K562 (cell line): Measurements from ENCODE around the gene RASGRP2. TPM values are rescaled to one million over a fixed set of nuclear protein-coding genes. Genes with fewer than 3 reads are reported as not detected.

ENCODE experiments used
- FOS ChIP-seq: IDR thresholded peaks from 3 replicates; pipeline ENCODE4 v1.6.1; 2011; ENCODE audit not compliant: insufficient read length; ENCODE audit errors: extremely low read depth
- FOXA3 ChIP-seq, 2 experiments: fragments of 450-650 bp in 1 of 2; sonication (generic) in 1 of 2; formaldehyde crosslinking; IDR thresholded peaks in 1 of 2; conservative IDR thresholded peaks in 1 of 2; 2 replicates each; pipeline versions ENCODE4 v1.4.0 to v1.8.0; 2020 to 2022; ENCODE audit warnings: mild to moderate bottlenecking in 2 of 2, missing genetic modification reagents in 1 of 2
- SP1 ChIP-seq: sonication (generic); formaldehyde crosslinking; IDR thresholded peaks from 2 replicates; pipeline ENCODE4 v1.8.1; 2022; ENCODE audit warnings: mild to moderate bottlenecking, missing genetic modification reagents
- SRSF9 ChIP-seq: fragments of 200-400 bp; formaldehyde crosslinking; IDR thresholded peaks from 2 replicates; pipeline ENCODE4 v1.6.1; 2017; ENCODE audit warnings: low read depth, low read length, borderline replicate concordance
- TBL1XR1 ChIP-seq, 2 experiments: IDR thresholded peaks; 2 replicates each; pipeline ENCODE4 v1.6.1; 2012; ENCODE audit warnings: improper control_type of control experiment in 2 of 2, low read length in 2 of 2, mild to moderate bottlenecking in 1 of 2
- TCF7 ChIP-seq: sonication (generic); IDR thresholded peaks from 2 replicates; pipeline ENCODE4 v1.6.1; 2016; ENCODE audit warnings: antibody characterized with exemption, borderline replicate concordance
- TRIM24 ChIP-seq, 2 experiments: fragments of 450-650 bp; IDR thresholded peaks; 2 replicates each; pipeline ENCODE4 v1.6.1; 2016
- ZNF175 ChIP-seq: fragments of 200-800 bp; sonication (Bioruptor generic); IDR thresholded peaks from 2 replicates; pipeline ENCODE4 v1.6.1; 2016; ENCODE audit warnings: low read depth, mild to moderate bottlenecking, missing genetic modification characterization, missing compliant biosample characterization
- ZNF24 ChIP-seq: fragments of 450-650 bp; IDR thresholded peaks from 2 replicates; pipeline ENCODE4 v1.6.1; 2016
- ZNF408 ChIP-seq: fragments of 250-450 bp; sonication (Bioruptor Pico); IDR thresholded peaks from 2 replicates; pipeline ENCODE4 v1.4.0; 2020; ENCODE audit warnings: low read depth, mild to moderate bottlenecking, moderate library complexity
- polyA plus RNA-seq, 8 experiments: library from polyadenylated mRNA; depleted of rRNA in 4 of 8; stranded (reverse) in 5 of 8; unstranded in 3 of 8; fragments of >200 nt; fragmentation: Nextera tagmentation in 2 of 8; fragmentation: Illumina TruSeq in 1 of 8; extraction: Ambion mirVana in 2 of 8; extraction: Trizol in 1 of 8; gene quantifications; 2 replicates each; pipeline versions ENCODE4 v1.2.1 to v1.2.3, GENCODE V29; 2011 to 2014; ENCODE audit warnings: inconsistent platforms in 1 of 8, missing spikeins in 1 of 8
- total RNA-seq, 7 experiments: library from RNA; depleted of rRNA in 6 of 7; stranded (reverse); fragments of >200 nt in 6 of 7; fragmentation: Illumina TruSeq in 2 of 7; extraction: Trizol in 2 of 7; gene quantifications; 2 replicates each; pipeline versions ENCODE4 v1.2.1 to v1.2.3, GENCODE V29; 2011 to 2021; ENCODE audit warnings: low replicate concordance in 1 of 7
- TF ChIP-seq, protein P1 (sequence below): fragments of 200-800 bp; sonication (Bioruptor generic); IDR thresholded peaks from 2 replicates; pipeline ENCODE4 v1.6.1; 2017; ENCODE audit warnings: missing genetic modification characterization, missing compliant biosample characterization
- TF ChIP-seq, protein P2 (sequence below), 3 experiments: fragments of 200-800 bp in 1 of 3; sonication (Bioruptor generic) in 1 of 3; sonication (generic) in 1 of 3; formaldehyde crosslinking in 1 of 3; IDR thresholded peaks; 2 replicates each; pipeline versions ENCODE4 v1.6.1 to v1.8.0; 2016 to 2022; ENCODE audit warnings: mild to moderate bottlenecking in 2 of 3, missing compliant biosample characterization in 2 of 3, missing genetic modification characterization in 2 of 3, missing genetic modification reagents in 1 of 3
- TF ChIP-seq, protein P3 (sequence below): sonication (generic); formaldehyde crosslinking; IDR thresholded peaks from 2 replicates; pipeline ENCODE4 v1.8.1; 2022; ENCODE audit warnings: missing genetic modification reagents
- TF ChIP-seq, protein P4 (sequence below), 2 experiments: fragments of 450-650 bp; conservative IDR thresholded peaks; 2 replicates each; pipeline ENCODE4 v1.6.1; 2017; ENCODE audit warnings: mild to moderate bottlenecking in 2 of 2, moderate library complexity in 2 of 2
- TF ChIP-seq, protein P5 (sequence below): fragments of 250-450 bp; sonication (Bioruptor Pico); IDR thresholded peaks from 2 replicates; pipeline ENCODE4 v1.4.0; 2020; ENCODE audit warnings: borderline replicate concordance
- TF ChIP-seq, protein P6 (sequence below): IDR thresholded peaks from 2 replicates; pipeline ENCODE4 v1.6.1; 2016; ENCODE audit warnings: missing genetic modification characterization, missing compliant biosample characterization

The RASGRP2 gene
- total and polyA plus RNA-seq, 9 of the 15 experiments (the other 6 are each of a cell fraction or from before 2014, with no cell fraction given), result 0.87 to 22.7 (median 5.5) TPM

DNA sequence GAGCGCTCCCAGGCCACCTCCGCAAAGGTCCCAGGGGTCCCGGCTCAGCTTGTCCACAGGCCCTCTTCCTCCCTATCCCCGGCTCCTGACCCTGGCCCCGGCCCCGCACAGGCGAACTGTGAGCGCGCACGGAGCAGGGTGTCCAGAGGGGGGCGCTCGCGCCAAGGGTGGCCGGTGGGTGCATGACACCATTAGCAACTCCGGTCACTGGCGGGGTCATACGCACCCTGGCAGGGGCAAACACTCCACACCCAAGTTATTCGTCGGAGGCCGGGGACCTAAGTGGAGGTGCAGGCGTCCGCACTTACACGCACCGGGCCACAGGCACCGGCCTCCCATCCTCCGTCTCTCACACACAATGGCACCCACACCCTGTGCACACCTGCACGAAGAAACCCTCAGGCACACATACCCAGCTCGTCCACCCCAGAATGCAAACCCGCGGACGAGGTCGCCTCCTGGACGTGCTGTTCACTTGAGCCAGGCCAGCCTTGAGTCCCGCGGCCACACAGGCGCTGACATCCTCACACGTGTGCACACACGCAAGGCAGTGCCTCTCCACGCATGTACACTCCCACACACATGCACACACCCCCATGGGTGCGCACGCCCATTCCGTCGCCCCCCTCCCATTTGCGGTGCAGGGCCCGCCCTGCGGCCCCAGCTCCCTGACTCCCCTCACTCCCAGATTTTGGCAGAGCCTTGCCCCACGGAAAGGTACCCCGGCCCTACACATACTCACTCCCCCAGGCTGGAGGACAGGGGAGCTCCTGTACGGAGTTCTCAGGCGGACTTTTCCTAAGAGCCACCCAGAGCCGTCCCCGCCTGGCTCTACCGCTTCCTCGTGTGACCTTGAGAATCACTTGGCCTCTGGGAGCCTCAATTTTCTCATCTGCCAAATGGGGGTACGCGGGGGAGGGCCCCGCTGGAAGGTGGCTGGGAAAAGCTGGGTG lies at the start of gene RASGRP2 (continued):
- TF ChIP-seq, protein P1, sequence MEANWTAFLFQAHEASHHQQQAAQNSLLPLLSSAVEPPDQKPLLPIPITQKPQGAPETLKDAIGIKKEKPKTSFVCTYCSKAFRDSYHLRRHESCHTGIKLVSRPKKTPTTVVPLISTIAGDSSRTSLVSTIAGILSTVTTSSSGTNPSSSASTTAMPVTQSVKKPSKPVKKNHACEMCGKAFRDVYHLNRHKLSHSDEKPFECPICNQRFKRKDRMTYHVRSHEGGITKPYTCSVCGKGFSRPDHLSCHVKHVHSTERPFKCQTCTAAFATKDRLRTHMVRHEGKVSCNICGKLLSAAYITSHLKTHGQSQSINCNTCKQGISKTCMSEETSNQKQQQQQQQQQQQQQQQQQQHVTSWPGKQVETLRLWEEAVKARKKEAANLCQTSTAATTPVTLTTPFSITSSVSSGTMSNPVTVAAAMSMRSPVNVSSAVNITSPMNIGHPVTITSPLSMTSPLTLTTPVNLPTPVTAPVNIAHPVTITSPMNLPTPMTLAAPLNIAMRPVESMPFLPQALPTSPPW (CRISPR knock-in tag), result no peak
- TF ChIP-seq SP1 (no peak; the same call in 1 of the 2 replicates), FOS (no peak), ZNF175 (CRISPR knock-in tag) (no peak), TRIM24 (IDR thresholded peaks at IDR 0.05) (no peak; a peak in 1 of 4 replicates), SRSF9 (no peak), ZNF408 (CRISPR knock-in tag) (no peak), TBL1XR1 (IDR thresholded peaks at IDR 0.05; ENCODE audit: low read length in 2 of 2) (no peak), FOXA3 (CRISPR knock-in tag; conservative IDR thresholded peaks at IDR 0.05 in 1 of 2, IDR thresholded peaks at IDR 0.05 in 1 of 2) (no peak), ZNF24 (no peak), TCF7 (no peak)
- TF ChIP-seq, protein P2, sequence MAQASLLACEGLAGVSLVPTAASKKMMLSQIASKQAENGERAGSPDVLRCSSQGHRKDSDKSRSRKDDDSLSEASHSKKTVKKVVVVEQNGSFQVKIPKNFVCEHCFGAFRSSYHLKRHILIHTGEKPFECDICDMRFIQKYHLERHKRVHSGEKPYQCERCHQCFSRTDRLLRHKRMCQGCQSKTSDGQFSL (CRISPR knock-in tag; IDR thresholded peaks at IDR 0.05), result peak; percentile 79
- TF ChIP-seq, protein P2 (tag; IDR thresholded peaks at IDR 0.05), result no peak
- TF ChIP-seq, protein P3, sequence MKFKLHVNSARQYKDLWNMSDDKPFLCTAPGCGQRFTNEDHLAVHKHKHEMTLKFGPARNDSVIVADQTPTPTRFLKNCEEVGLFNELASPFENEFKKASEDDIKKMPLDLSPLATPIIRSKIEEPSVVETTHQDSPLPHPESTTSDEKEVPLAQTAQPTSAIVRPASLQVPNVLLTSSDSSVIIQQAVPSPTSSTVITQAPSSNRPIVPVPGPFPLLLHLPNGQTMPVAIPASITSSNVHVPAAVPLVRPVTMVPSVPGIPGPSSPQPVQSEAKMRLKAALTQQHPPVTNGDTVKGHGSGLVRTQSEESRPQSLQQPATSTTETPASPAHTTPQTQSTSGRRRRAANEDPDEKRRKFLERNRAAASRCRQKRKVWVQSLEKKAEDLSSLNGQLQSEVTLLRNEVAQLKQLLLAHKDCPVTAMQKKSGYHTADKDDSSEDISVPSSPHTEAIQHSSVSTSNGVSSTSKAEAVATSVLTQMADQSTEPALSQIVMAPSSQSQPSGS, result no peak
- TF ChIP-seq, protein P4, sequence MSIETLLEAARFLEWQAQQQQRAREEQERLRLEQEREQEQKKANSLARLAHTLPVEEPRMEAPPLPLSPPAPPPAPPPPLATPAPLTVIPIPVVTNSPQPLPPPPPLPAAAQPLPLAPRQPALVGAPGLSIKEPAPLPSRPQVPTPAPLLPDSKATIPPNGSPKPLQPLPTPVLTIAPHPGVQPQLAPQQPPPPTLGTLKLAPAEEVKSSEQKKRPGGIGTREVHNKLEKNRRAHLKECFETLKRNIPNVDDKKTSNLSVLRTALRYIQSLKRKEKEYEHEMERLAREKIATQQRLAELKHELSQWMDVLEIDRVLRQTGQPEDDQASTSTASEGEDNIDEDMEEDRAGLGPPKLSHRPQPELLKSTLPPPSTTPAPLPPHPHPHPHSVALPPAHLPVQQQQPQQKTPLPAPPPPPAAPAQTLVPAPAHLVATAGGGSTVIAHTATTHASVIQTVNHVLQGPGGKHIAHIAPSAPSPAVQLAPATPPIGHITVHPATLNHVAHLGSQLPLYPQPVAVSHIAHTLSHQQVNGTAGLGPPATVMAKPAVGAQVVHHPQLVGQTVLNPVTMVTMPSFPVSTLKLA (conservative IDR thresholded peaks at IDR 0.05), result peak; percentile 88 to 91
- TF ChIP-seq, protein P5, sequence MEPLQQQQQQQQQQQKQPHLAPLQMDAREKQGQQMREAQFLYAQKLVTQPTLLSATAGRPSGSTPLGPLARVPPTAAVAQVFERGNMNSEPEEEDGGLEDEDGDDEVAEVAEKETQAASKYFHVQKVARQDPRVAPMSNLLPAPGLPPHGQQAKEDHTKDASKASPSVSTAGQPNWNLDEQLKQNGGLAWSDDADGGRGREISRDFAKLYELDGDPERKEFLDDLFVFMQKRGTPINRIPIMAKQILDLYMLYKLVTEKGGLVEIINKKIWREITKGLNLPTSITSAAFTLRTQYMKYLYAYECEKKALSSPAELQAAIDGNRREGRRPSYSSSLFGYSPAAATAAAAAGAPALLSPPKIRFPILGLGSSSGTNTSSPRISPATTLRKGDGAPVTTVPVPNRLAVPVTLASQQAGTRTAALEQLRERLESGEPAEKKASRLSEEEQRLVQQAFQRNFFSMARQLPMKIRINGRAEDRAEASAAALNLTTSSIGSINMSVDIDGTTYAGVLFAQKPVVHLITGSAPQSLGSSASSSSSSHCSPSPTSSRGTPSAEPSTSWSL (CRISPR knock-in tag), result no peak
- TF ChIP-seq, protein P6, sequence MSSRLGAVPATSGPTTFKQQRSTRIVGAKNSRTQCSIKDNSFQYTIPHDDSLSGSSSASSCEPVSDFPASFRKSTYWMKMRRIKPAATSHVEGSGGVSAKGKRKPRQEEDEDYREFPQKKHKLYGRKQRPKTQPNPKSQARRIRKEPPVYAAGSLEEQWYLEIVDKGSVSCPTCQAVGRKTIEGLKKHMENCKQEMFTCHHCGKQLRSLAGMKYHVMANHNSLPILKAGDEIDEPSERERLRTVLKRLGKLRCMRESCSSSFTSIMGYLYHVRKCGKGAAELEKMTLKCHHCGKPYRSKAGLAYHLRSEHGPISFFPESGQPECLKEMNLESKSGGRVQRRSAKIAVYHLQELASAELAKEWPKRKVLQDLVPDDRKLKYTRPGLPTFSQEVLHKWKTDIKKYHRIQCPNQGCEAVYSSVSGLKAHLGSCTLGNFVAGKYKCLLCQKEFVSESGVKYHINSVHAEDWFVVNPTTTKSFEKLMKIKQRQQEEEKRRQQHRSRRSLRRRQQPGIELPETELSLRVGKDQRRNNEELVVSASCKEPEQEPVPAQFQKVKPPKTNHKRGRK, result no peak
